ENCODE data around the gene OR10H5. TPM values are rescaled to one million over a fixed set of nuclear protein-coding genes. Genes with fewer than 3 reads are reported as not detected.

Gene OR10H5
- total and polyA plus RNA-seq, 2 of the 13 experiments (the other 11 are each of a cell fraction or from before 2014, with no cell fraction given), result not detected

DNA sequence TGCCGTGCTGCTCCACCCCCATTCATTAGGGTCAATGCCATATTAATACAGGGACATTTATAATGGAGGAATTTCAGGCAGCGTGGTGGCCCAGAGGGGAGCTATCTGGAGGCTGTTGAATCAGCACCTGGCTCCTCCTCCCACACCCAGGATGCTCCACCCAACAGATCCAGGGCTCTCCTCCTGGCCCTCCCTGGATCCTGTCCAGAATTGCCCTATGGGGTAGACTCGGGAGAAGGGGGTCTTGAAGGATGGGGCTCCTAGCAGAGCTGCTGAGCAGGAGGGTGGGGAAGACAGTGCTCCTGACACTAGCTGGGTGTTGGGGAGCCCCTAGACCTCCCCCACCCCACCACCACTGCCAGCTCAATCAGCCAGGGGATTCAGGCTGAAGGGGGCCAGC is 5.2 kb upstream of the OR10H5 start:
- H3K9ac ChIP-seq (ENCODE audit: insufficient read depth, low read depth, low read length), result no peak overlapping the region
- FAIRE-seq, result no peak
- ATAC-seq, result no peak
- H3K79me2 ChIP-seq (ENCODE audit: insufficient read depth, low read length), result no peaks in the 10 kb centered on the region
- ChIA-PET POLR2A (no interaction called here), CTCF (ENCODE audit: low intra/inter-chr PET ratio, low total read pairs) (no interaction called here)
- H3K4me2 ChIP-seq (ENCODE audit: low read depth, low read length), result no peak overlapping the region
- H3K4me3 ChIP-seq (replicated peaks in 1 of 3; ENCODE audit: insufficient read depth in 1 of 3, low read depth in 2 of 3, low read length in 3 of 3), result no peak overlapping the region
- BruUV-seq (replicated peaks), result no TSS peak
- WGBS (ENCODE audit: low lambda C conversion rate), result 20% methylated on average over 3 of the region's 3 CpGs
- H4K20me1 ChIP-seq (ENCODE audit: insufficient read depth, low read length), result no peaks in the 10 kb centered on the region
- no peak for DNase-seq (ENCODE audit: low spot score)
- no peak overlapping the region for H3K27ac ChIP-seq (ENCODE audit: extremely low read length, insufficient read depth, low read length)
- intact Hi-C loops (cut with micrococcal nuclease; ENCODE audit: unreplicated experiment), result no loop called here
- no peaks in the 10 kb centered on the region for H3K36me3 ChIP-seq (replicated peaks in 1 of 2; ENCODE audit: control insufficient read depth in 1 of 2, insufficient read depth in 2 of 2, low read length in 2 of 2)
- in situ Hi-C loops (cut with HindIII; ENCODE audit: extremely low pct_ligation_motif_present, low pct_unique_long_range_greater_than_20kb), result no loop called here
- H3K4me1 ChIP-seq (ENCODE audit: insufficient read depth, low read length), result no peaks in the 10 kb centered on the region
- no peaks in the 10 kb centered on the region for H3K9me3 ChIP-seq (ENCODE audit: low read length)
- no peak overlapping the region for H2AFZ ChIP-seq (ENCODE audit: low read length)
- H3K27me3 ChIP-seq (ENCODE audit: control insufficient read depth in 1 of 2, insufficient read depth in 2 of 2, low read length in 2 of 2), result no peaks in the 10 kb centered on the region
- TF ChIP-seq, protein P1, sequence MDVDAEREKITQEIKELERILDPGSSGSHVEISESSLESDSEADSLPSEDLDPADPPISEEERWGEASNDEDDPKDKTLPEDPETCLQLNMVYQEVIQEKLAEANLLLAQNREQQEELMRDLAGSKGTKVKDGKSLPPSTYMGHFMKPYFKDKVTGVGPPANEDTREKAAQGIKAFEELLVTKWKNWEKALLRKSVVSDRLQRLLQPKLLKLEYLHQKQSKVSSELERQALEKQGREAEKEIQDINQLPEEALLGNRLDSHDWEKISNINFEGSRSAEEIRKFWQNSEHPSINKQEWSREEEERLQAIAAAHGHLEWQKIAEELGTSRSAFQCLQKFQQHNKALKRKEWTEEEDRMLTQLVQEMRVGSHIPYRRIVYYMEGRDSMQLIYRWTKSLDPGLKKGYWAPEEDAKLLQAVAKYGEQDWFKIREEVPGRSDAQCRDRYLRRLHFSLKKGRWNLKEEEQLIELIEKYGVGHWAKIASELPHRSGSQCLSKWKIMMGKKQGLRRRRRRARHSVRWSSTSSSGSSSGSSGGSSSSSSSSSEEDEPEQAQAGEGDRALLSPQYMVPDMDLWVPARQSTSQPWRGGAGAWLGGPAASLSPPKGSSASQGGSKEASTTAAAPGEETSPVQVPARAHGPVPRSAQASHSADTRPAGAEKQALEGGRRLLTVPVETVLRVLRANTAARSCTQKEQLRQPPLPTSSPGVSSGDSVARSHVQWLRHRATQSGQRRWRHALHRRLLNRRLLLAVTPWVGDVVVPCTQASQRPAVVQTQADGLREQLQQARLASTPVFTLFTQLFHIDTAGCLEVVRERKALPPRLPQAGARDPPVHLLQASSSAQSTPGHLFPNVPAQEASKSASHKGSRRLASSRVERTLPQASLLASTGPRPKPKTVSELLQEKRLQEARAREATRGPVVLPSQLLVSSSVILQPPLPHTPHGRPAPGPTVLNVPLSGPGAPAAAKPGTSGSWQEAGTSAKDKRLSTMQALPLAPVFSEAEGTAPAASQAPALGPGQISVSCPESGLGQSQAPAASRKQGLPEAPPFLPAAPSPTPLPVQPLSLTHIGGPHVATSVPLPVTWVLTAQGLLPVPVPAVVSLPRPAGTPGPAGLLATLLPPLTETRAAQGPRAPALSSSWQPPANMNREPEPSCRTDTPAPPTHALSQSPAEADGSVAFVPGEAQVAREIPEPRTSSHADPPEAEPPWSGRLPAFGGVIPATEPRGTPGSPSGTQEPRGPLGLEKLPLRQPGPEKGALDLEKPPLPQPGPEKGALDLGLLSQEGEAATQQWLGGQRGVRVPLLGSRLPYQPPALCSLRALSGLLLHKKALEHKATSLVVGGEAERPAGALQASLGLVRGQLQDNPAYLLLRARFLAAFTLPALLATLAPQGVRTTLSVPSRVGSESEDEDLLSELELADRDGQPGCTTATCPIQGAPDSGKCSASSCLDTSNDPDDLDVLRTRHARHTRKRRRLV (CRISPR knock-in tag; IDR thresholded peaks at IDR 0.05), result no peak
- TF ChIP-seq ZNF432 (CRISPR knock-in tag; IDR thresholded peaks at IDR 0.05; ENCODE audit: borderline replicate concordance), result no peak
- no peak for TF ChIP-seq ZFP36L2 (CRISPR knock-in tag; IDR thresholded peaks at IDR 0.05)
- TF ChIP-seq ZNF484 (CRISPR knock-in tag; IDR thresholded peaks at IDR 0.05; ENCODE audit: borderline replicate concordance, low read depth), result no peak
- TF ChIP-seq MYNN (CRISPR knock-in tag; IDR thresholded peaks at IDR 0.05; ENCODE audit: low read depth), result no peak
- TF ChIP-seq SOX5 (CRISPR knock-in tag; IDR thresholded peaks at IDR 0.05; ENCODE audit: borderline replicate concordance), result no peak
- no peak for TF ChIP-seq IRX3 (CRISPR knock-in tag; IDR thresholded peaks at IDR 0.05; ENCODE audit: borderline replicate concordance, low read depth)
- no peak for TF ChIP-seq ZNF30 (CRISPR knock-in tag; IDR thresholded peaks at IDR 0.05)
- TF ChIP-seq NCOA1 (CRISPR knock-in tag; IDR thresholded peaks at IDR 0.05), result no peak
- TF ChIP-seq, protein P2, sequence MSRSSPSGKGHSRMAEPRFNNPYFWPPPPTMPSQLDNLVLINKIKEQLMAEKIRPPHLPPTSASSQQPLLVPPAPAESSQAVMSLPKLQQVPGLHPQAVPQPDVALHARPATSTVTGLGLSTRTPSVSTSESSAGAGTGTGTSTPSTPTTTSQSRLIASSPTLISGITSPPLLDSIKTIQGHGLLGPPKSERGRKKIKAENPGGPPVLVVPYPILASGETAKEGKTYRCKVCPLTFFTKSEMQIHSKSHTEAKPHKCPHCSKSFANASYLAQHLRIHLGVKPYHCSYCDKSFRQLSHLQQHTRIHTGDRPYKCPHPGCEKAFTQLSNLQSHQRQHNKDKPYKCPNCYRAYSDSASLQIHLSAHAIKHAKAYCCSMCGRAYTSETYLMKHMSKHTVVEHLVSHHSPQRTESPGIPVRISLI (CRISPR knock-in tag; IDR thresholded peaks at IDR 0.05; ENCODE audit: borderline replicate concordance), result no peak
- TF ChIP-seq, protein P3, sequence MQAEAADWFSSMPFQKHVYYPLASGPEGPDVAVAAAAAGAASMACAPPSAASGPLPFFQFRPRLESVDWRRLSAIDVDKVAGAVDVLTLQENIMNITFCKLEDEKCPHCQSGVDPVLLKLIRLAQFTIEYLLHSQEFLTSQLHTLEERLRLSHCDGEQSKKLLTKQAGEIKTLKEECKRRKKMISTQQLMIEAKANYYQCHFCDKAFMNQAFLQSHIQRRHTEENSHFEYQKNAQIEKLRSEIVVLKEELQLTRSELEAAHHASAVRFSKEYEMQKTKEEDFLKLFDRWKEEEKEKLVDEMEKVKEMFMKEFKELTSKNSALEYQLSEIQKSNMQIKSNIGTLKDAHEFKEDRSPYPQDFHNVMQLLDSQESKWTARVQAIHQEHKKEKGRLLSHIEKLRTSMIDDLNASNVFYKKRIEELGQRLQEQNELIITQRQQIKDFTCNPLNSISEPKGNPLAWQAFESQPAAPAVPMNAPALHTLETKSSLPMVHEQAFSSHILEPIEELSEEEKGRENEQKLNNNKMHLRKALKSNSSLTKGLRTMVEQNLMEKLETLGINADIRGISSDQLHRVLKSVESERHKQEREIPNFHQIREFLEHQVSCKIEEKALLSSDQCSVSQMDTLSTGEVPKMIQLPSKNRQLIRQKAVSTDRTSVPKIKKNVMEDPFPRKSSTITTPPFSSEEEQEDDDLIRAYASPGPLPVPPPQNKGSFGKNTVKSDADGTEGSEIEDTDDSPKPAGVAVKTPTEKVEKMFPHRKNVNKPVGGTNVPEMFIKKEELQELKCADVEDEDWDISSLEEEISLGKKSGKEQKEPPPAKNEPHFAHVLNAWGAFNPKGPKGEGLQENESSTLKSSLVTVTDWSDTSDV (CRISPR knock-in tag; IDR thresholded peaks at IDR 0.05), result no peak
- TF ChIP-seq NKX3-1 (CRISPR knock-in tag; IDR thresholded peaks at IDR 0.05), result no peak
- TF ChIP-seq ZNF562 (CRISPR knock-in tag; IDR thresholded peaks at IDR 0.05; ENCODE audit: borderline replicate concordance), result no peak
- TF ChIP-seq, protein P4, sequence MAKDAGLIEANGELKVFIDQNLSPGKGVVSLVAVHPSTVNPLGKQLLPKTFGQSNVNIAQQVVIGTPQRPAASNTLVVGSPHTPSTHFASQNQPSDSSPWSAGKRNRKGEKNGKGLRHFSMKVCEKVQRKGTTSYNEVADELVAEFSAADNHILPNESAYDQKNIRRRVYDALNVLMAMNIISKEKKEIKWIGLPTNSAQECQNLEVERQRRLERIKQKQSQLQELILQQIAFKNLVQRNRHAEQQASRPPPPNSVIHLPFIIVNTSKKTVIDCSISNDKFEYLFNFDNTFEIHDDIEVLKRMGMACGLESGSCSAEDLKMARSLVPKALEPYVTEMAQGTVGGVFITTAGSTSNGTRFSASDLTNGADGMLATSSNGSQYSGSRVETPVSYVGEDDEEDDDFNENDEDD (CRISPR knock-in tag; IDR thresholded peaks at IDR 0.05; ENCODE audit: borderline replicate concordance), result no peak
